Astrocyte (in vitro differentiated cells and primary cell): ENCODE results near the gene INPP5B. TPM values are rescaled to one million over a fixed set of nuclear protein-coding genes. Genes with fewer than 3 reads are reported as not detected.

Experiments
- DNase-seq: peaks from one replicate; pipeline ENCODE4 v3.0.0-alpha.2; 2010; ENCODE audit warnings: low read depth
- FAIRE-seq: peaks from 2 replicates; lab custom pipeline; 2011; peaks lifted over from hg19 to GRCh38; lab: Jason Lieb, UNC
- H2AFZ ChIP-seq: 2 replicates; pipeline ENCODE4 v1.6.0; 2012; ENCODE audit warnings: low read depth, low read length, inconsistent platforms
- H3K27ac ChIP-seq: 2 replicates; pipeline ENCODE4 v1.5.1; 2011; ENCODE audit warnings: low read depth, low read length, inconsistent platforms
- H3K27me3 ChIP-seq: 2 replicates; pipeline ENCODE4 v1.6.0; 2011; ENCODE audit warnings: low read length, inconsistent platforms; ENCODE audit not compliant: insufficient read depth
- H3K36me3 ChIP-seq: 2 replicates; pipeline ENCODE4 v1.5.1; 2011; ENCODE audit warnings: low read length, inconsistent platforms; ENCODE audit not compliant: insufficient read depth
- H3K4me1 ChIP-seq: 2 replicates; pipeline ENCODE4 v1.5.1; 2011; ENCODE audit warnings: low read length, inconsistent platforms; ENCODE audit not compliant: insufficient read depth
- H3K4me2 ChIP-seq: 2 replicates; pipeline ENCODE4 v1.6.0; 2012; ENCODE audit warnings: low read length, inconsistent platforms
- H3K4me3 ChIP-seq: 2 replicates; pipeline ENCODE4 v1.5.1; 2011; ENCODE audit warnings: low read depth, mild to moderate bottlenecking, low read length, inconsistent platforms; ENCODE audit not compliant: insufficient read depth
- H3K79me2 ChIP-seq: 2 replicates; pipeline ENCODE4 v1.6.0; 2012; ENCODE audit warnings: mild to moderate bottlenecking, low read length, inconsistent platforms; ENCODE audit not compliant: insufficient read depth
- H3K9ac ChIP-seq: 2 replicates; pipeline ENCODE4 v1.6.0; 2012; ENCODE audit warnings: mild to moderate bottlenecking, low read length, inconsistent platforms
- H3K9me3 ChIP-seq: 2 replicates; pipeline ENCODE4 v1.5.1; 2012; ENCODE audit warnings: low read depth, mild to moderate bottlenecking, low read length, inconsistent platforms; ENCODE audit not compliant: insufficient read depth
- H4K20me1 ChIP-seq: 2 replicates; pipeline ENCODE4 v1.6.0; 2012; ENCODE audit warnings: low read length, inconsistent platforms; ENCODE audit not compliant: insufficient read depth
- H3K27ac Mint-ChIP-seq: one replicate; pipeline ENCODE4 v1.8.0; 2021; ENCODE audit warnings: mild to moderate bottlenecking, mixed read lengths; ENCODE audit not compliant: unreplicated experiment
- H3K27me3 Mint-ChIP-seq: one replicate; pipeline ENCODE4 v1.8.0; 2021; ENCODE audit warnings: low read depth, mixed read lengths; ENCODE audit not compliant: unreplicated experiment
- H3K36me3 Mint-ChIP-seq: one replicate; pipeline ENCODE4 v1.8.0; 2021; ENCODE audit warnings: low read depth, mixed read lengths; ENCODE audit not compliant: unreplicated experiment
- H3K4me1 Mint-ChIP-seq: one replicate; pipeline ENCODE4 v1.8.0; 2021; ENCODE audit warnings: low read depth, mixed read lengths; ENCODE audit not compliant: unreplicated experiment
- H3K4me3 Mint-ChIP-seq: one replicate; pipeline ENCODE4 v1.8.0; 2021; ENCODE audit warnings: mild to moderate bottlenecking, moderate library complexity, mixed read lengths; ENCODE audit not compliant: unreplicated experiment
- H3K9me3 Mint-ChIP-seq: one replicate; pipeline ENCODE4 v1.8.0; 2021; ENCODE audit warnings: mild to moderate bottlenecking, mixed read lengths; ENCODE audit not compliant: unreplicated experiment
- CTCF ChIP-seq: IDR thresholded peaks from 2 replicates; pipeline ENCODE4 v1.5.1; 2011; ENCODE audit warnings: low read depth, mild to moderate bottlenecking, inconsistent platforms, low read length, moderate library complexity; ENCODE audit not compliant: insufficient read depth
- EZH2 ChIP-seq: IDR thresholded peaks from 2 replicates; pipeline ENCODE4 v1.6.1; 2012; ENCODE audit warnings: mild to moderate bottlenecking, low read length, inconsistent platforms; ENCODE audit not compliant: insufficient read depth
- total RNA-seq: library from RNA; stranded (reverse); gene quantifications from 2 replicates; pipeline ENCODE4 v1.2.1, GENCODE V29; 2021

Gene INPP5B
- total RNA-seq, 1 donor from 2014 or later, result 19.4 TPM

DNA sequence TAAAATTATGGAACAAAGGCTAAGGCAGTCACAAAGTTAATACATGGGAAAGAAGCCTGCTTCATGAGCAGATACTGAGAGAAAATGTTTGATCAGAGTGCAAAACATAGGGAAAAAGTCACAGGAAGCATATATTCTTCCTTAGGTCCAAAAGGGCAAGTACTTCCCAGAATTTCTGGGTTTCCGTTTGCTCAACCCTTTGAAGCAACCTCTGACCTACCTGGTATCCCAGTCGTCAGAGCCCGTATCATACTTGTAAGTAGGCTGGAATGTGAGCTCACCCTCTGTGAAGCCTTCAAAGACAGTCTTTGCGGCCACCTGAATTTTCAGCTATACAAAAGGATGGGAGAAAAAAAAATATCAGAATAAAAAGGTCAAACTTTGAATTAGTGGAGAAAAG, 67.0 kb downstream of the INPP5B start:
- TF ChIP-seq CTCF (no peak), EZH2 (no peak)
- Histone ChIP-seq H4K20me1 (no peaks in the 10 kb centered on the region), H3K4me2 (no peak overlapping the region), H3K36me3 (peaks cover 23% of the 10 kb centered on the region), H3K79me2 (no peaks in the 10 kb centered on the region), H3K27ac (no peak overlapping the region), H3K27me3 (no peaks in the 10 kb centered on the region), H3K9me3 (no peaks in the 10 kb centered on the region), H3K4me1 (no peaks in the 10 kb centered on the region), H2AFZ (no peak overlapping the region), H3K4me3 (no peak overlapping the region), H3K9ac (no peak overlapping the region)
- DNase-seq, result no peak
- no peaks in the 10 kb centered on the region for H3K27me3 Mint-ChIP-seq
- FAIRE-seq, result no peak
- no peaks in the 10 kb centered on the region for H3K9me3 Mint-ChIP-seq
- no peak overlapping the region for H3K4me3 Mint-ChIP-seq
- no peaks in the 10 kb centered on the region for H3K4me1 Mint-ChIP-seq
- peaks cover 18% of the 10 kb centered on the region for H3K36me3 Mint-ChIP-seq
- H3K27ac Mint-ChIP-seq, result no peak overlapping the region

DNA sequence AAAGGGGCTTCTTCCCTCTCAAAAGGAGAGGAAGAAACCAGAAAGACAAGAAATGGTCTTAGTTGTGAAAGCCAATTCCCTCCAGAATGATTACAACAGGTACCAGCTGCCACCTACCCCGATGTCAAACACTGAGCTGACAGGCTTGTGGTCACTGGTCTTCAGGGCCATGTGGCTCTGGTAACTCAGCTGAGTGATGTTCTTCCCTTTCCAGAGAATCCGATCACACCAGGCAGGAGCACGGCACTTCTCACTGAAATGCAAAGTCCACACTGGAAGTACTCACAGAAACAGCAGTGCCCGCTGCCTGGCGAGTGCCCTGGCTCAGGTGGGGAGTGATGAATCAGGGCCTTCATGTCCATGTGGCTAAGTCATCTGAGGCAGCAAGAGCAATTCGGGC, 68.8 kb downstream of the INPP5B start:
- FAIRE-seq, result no peak
- H3K36me3 Mint-ChIP-seq, result peaks cover 19% of the 10 kb centered on the region

More for the DNA sequence above, 68.8 kb downstream of the INPP5B start:
- Histone ChIP-seq H4K20me1 (no peaks in the 10 kb centered on the region), H3K4me1 (no peaks in the 10 kb centered on the region), H3K4me2 (no peak overlapping the region), H3K36me3 (peaks cover 35% of the 10 kb centered on the region), H3K9ac (no peak overlapping the region), H3K9me3 (no peaks in the 10 kb centered on the region), H3K27ac (no peak overlapping the region), H2AFZ (no peak overlapping the region), H3K4me3 (no peak overlapping the region), H3K79me2 (no peaks in the 10 kb centered on the region), H3K27me3 (no peaks in the 10 kb centered on the region)
- H3K27me3 Mint-ChIP-seq, result no peaks in the 10 kb centered on the region
- H3K27ac Mint-ChIP-seq, result no peak overlapping the region
- no peak overlapping the region for H3K4me3 Mint-ChIP-seq
- no peaks in the 10 kb centered on the region for H3K9me3 Mint-ChIP-seq
- TF ChIP-seq CTCF, result no peak
- no peak for TF ChIP-seq EZH2
- H3K4me1 Mint-ChIP-seq, result no peaks in the 10 kb centered on the region
- DNase-seq, result no peak
